Mammary epithelial cell (primary cell): ENCODE measurements around the gene NLRP6.

Experiments
- EZH2 ChIP-seq: IDR thresholded peaks from 2 replicates; pipeline ENCODE4 v1.6.1; 2012; ENCODE audit warnings: low read length, inconsistent platforms, borderline replicate concordance
- TF ChIP-seq, protein P1 (sequence below), 2 donors: IDR thresholded peaks in 1 of 2; conservative IDR thresholded peaks in 1 of 2; 2 replicates each; pipeline ENCODE4 v1.5.1; 2011 to 2012; ENCODE audit warnings: inconsistent platforms in 2 of 2, low read length in 2 of 2, mild to moderate bottlenecking in 2 of 2, control low read depth in 1 of 2, low read depth in 1 of 2; ENCODE audit not compliant: insufficient read depth in 1 of 2; ENCODE audit errors: extremely low read depth in 1 of 2

DNA sequence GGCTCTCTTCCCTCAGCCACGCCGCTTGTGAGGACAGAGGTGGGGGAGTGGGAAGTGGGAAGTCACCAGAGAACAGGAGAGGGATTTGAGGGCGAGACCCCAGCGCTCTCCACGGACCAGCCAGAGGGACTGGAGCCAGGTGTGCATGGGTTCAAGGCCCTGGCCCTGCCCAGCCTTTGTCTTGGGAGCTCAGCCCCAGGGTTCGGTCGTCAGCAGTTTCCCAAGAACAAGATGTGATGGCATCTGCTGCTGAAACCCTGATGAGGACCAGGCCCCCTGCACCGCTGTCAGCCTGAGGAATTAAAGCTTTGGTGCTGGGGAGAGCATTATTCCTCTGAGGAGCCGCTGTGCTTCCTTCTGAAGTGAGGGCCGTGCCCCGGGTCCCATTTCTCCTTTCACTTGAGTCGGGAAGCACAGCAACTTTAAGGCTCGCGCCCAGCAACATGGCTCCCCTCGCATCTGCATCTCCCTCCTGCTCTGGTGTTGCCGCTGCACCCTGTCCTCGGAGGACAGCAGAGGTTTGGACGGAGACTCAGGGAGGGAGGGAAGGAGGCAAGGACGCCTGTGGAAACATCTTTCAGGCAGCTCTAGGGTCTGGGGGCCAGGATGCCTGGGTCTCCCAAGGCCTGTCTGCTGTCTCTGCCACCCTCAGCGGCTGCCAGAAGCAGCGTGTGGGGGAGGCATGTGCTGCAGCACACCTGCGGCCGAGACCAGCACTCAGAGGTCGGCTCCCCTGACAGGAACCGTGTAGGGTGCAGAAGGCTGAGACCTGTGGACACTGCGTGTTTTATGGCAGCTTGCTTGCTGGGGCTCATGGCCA is 17.4 kb downstream of the NLRP6 start:
- TF ChIP-seq, protein P1, sequence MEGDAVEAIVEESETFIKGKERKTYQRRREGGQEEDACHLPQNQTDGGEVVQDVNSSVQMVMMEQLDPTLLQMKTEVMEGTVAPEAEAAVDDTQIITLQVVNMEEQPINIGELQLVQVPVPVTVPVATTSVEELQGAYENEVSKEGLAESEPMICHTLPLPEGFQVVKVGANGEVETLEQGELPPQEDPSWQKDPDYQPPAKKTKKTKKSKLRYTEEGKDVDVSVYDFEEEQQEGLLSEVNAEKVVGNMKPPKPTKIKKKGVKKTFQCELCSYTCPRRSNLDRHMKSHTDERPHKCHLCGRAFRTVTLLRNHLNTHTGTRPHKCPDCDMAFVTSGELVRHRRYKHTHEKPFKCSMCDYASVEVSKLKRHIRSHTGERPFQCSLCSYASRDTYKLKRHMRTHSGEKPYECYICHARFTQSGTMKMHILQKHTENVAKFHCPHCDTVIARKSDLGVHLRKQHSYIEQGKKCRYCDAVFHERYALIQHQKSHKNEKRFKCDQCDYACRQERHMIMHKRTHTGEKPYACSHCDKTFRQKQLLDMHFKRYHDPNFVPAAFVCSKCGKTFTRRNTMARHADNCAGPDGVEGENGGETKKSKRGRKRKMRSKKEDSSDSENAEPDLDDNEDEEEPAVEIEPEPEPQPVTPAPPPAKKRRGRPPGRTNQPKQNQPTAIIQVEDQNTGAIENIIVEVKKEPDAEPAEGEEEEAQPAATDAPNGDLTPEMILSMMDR (conservative IDR thresholded peaks at IDR 0.05 in 1 of 2, IDR thresholded peaks at IDR 0.05 in 1 of 2; ENCODE audit: extremely low read depth in 1 of 2, insufficient read depth in 1 of 2, low read depth in 1 of 2, low read length in 2 of 2): no peak
- no peak for TF ChIP-seq EZH2
